Astrocyte (in vitro differentiated cells and primary cell): ENCODE data around the gene ASIC3. TPM values are rescaled to one million over a fixed set of nuclear protein-coding genes. Genes with fewer than 3 reads are reported as not detected.
A peak's percentile ranks its signal among the peaks of the same experiment; 100 is the strongest.

Experiments used
- DNase-seq: peaks from one replicate; pipeline ENCODE4 v3.0.0-alpha.2; 2010; ENCODE audit warnings: low read depth
- FAIRE-seq: peaks from 2 replicates; lab custom pipeline; 2011; peaks lifted over from hg19 to GRCh38; lab: Jason Lieb, UNC
- H2AFZ ChIP-seq: 2 replicates; pipeline ENCODE4 v1.6.0; 2012; ENCODE audit warnings: low read depth, low read length, inconsistent platforms
- H3K27ac ChIP-seq: 2 replicates; pipeline ENCODE4 v1.5.1; 2011; ENCODE audit warnings: low read depth, low read length, inconsistent platforms
- H3K27me3 ChIP-seq: 2 replicates; pipeline ENCODE4 v1.6.0; 2011; ENCODE audit warnings: low read length, inconsistent platforms; ENCODE audit not compliant: insufficient read depth
- H3K36me3 ChIP-seq: 2 replicates; pipeline ENCODE4 v1.5.1; 2011; ENCODE audit warnings: low read length, inconsistent platforms; ENCODE audit not compliant: insufficient read depth
- H3K4me1 ChIP-seq: 2 replicates; pipeline ENCODE4 v1.5.1; 2011; ENCODE audit warnings: low read length, inconsistent platforms; ENCODE audit not compliant: insufficient read depth
- H3K4me2 ChIP-seq: 2 replicates; pipeline ENCODE4 v1.6.0; 2012; ENCODE audit warnings: low read length, inconsistent platforms
- H3K4me3 ChIP-seq: 2 replicates; pipeline ENCODE4 v1.5.1; 2011; ENCODE audit warnings: low read depth, mild to moderate bottlenecking, low read length, inconsistent platforms; ENCODE audit not compliant: insufficient read depth
- H3K79me2 ChIP-seq: 2 replicates; pipeline ENCODE4 v1.6.0; 2012; ENCODE audit warnings: mild to moderate bottlenecking, low read length, inconsistent platforms; ENCODE audit not compliant: insufficient read depth
- H3K9ac ChIP-seq: 2 replicates; pipeline ENCODE4 v1.6.0; 2012; ENCODE audit warnings: mild to moderate bottlenecking, low read length, inconsistent platforms
- H3K9me3 ChIP-seq: 2 replicates; pipeline ENCODE4 v1.5.1; 2012; ENCODE audit warnings: low read depth, mild to moderate bottlenecking, low read length, inconsistent platforms; ENCODE audit not compliant: insufficient read depth
- H4K20me1 ChIP-seq: 2 replicates; pipeline ENCODE4 v1.6.0; 2012; ENCODE audit warnings: low read length, inconsistent platforms; ENCODE audit not compliant: insufficient read depth
- H3K27ac Mint-ChIP-seq: one replicate; pipeline ENCODE4 v1.8.0; 2021; ENCODE audit warnings: mild to moderate bottlenecking, mixed read lengths; ENCODE audit not compliant: unreplicated experiment
- H3K27me3 Mint-ChIP-seq: one replicate; pipeline ENCODE4 v1.8.0; 2021; ENCODE audit warnings: low read depth, mixed read lengths; ENCODE audit not compliant: unreplicated experiment
- H3K36me3 Mint-ChIP-seq: one replicate; pipeline ENCODE4 v1.8.0; 2021; ENCODE audit warnings: low read depth, mixed read lengths; ENCODE audit not compliant: unreplicated experiment
- H3K4me1 Mint-ChIP-seq: one replicate; pipeline ENCODE4 v1.8.0; 2021; ENCODE audit warnings: low read depth, mixed read lengths; ENCODE audit not compliant: unreplicated experiment
- H3K4me3 Mint-ChIP-seq: one replicate; pipeline ENCODE4 v1.8.0; 2021; ENCODE audit warnings: mild to moderate bottlenecking, moderate library complexity, mixed read lengths; ENCODE audit not compliant: unreplicated experiment
- H3K9me3 Mint-ChIP-seq: one replicate; pipeline ENCODE4 v1.8.0; 2021; ENCODE audit warnings: mild to moderate bottlenecking, mixed read lengths; ENCODE audit not compliant: unreplicated experiment
- CTCF ChIP-seq: IDR thresholded peaks from 2 replicates; pipeline ENCODE4 v1.5.1; 2011; ENCODE audit warnings: low read depth, mild to moderate bottlenecking, inconsistent platforms, low read length, moderate library complexity; ENCODE audit not compliant: insufficient read depth
- EZH2 ChIP-seq: IDR thresholded peaks from 2 replicates; pipeline ENCODE4 v1.6.1; 2012; ENCODE audit warnings: mild to moderate bottlenecking, low read length, inconsistent platforms; ENCODE audit not compliant: insufficient read depth
- total RNA-seq: library from RNA; stranded (reverse); gene quantifications from 2 replicates; pipeline ENCODE4 v1.2.1, GENCODE V29; 2021

Gene ASIC3
- total RNA-seq, 1 donor from 2014 or later, result 3.9 TPM

- no peak overlapping the region for H2AFZ ChIP-seq
- H3K9me3 ChIP-seq, result no peaks in the 10 kb centered on the region
- H3K27me3 ChIP-seq, result no peaks in the 10 kb centered on the region
- H3K4me3 ChIP-seq, result no peak overlapping the region
- H3K27ac ChIP-seq, result no peak overlapping the region
- H3K27ac Mint-ChIP-seq, result no peak overlapping the region
- H3K4me2 ChIP-seq, result no peak overlapping the region
- DNase-seq, result no peak
- peaks cover 17% of the 10 kb centered on the region for H3K79me2 ChIP-seq
- H3K36me3 Mint-ChIP-seq, result peaks cover 6% of the 10 kb centered on the region
- no peak overlapping the region for H3K9ac ChIP-seq
- H4K20me1 ChIP-seq, result no peaks in the 10 kb centered on the region
- peak overlapping the region; percentile 27 for H3K4me3 Mint-ChIP-seq
- peaks cover 6% of the 10 kb centered on the region for H3K4me1 ChIP-seq
- H3K27me3 Mint-ChIP-seq, result no peaks in the 10 kb centered on the region
- no peaks in the 10 kb centered on the region for H3K9me3 Mint-ChIP-seq
- peaks cover 22% of the 10 kb centered on the region for H3K4me1 Mint-ChIP-seq
- FAIRE-seq, result no peak
- peaks cover 2% of the 10 kb centered on the region for H3K36me3 ChIP-seq
- TF ChIP-seq EZH2 (no peak), CTCF (no peak)
Observed at GRCh38 chr7:151031011-151031410, 17.3 kb upstream of the ASIC3 start.

- Mint-ChIP-seq H3K4me1 (peaks cover 6% of the 10 kb centered on the region), H3K27me3 (no peaks in the 10 kb centered on the region), H3K36me3 (peaks cover 11% of the 10 kb centered on the region), H3K27ac (no peak overlapping the region), H3K4me3 (peak overlapping the region; percentile 34), H3K9me3 (no peaks in the 10 kb centered on the region)
- Histone ChIP-seq H3K9me3 (no peaks in the 10 kb centered on the region), H2AFZ (no peak overlapping the region), H3K79me2 (peaks cover 17% of the 10 kb centered on the region), H3K36me3 (peaks cover 5% of the 10 kb centered on the region), H4K20me1 (no peaks in the 10 kb centered on the region), H3K4me1 (peaks cover 6% of the 10 kb centered on the region), H3K27ac (no peak overlapping the region), H3K4me2 (no peak overlapping the region), H3K9ac (no peak overlapping the region), H3K27me3 (no peaks in the 10 kb centered on the region), H3K4me3 (no peak overlapping the region)
- DNase-seq (no peak), FAIRE-seq (no peak)
- TF ChIP-seq EZH2 (no peak), CTCF (no peak)
Observed at GRCh38 chr7:151032936-151033863, 15.1 kb upstream of the ASIC3 start.

GRCh38 chr7:151033864-151034249 is 14.5 kb upstream of the ASIC3 start:
- H3K4me3 Mint-ChIP-seq, result no peak overlapping the region
- peaks cover 11% of the 10 kb centered on the region for H3K36me3 Mint-ChIP-seq
- FAIRE-seq, result no peak

More at GRCh38 chr7:151033864-151034249, 14.5 kb upstream of the ASIC3 start:
- Histone ChIP-seq H3K9ac (no peak overlapping the region), H2AFZ (no peak overlapping the region), H3K27ac (no peak overlapping the region), H3K4me3 (no peak overlapping the region), H3K36me3 (peaks cover 5% of the 10 kb centered on the region), H3K4me1 (peaks cover 10% of the 10 kb centered on the region), H3K9me3 (no peaks in the 10 kb centered on the region), H3K79me2 (peaks cover 14% of the 10 kb centered on the region), H4K20me1 (no peaks in the 10 kb centered on the region), H3K27me3 (no peaks in the 10 kb centered on the region), H3K4me2 (no peak overlapping the region)
- Mint-ChIP-seq H3K4me1 (peaks cover 7% of the 10 kb centered on the region), H3K9me3 (no peaks in the 10 kb centered on the region), H3K27ac (no peak overlapping the region), H3K27me3 (no peaks in the 10 kb centered on the region)
- DNase-seq, result no peak
- TF ChIP-seq CTCF (no peak), EZH2 (no peak)
